Transverse colon (tissue), 3 donors: ENCODE measurements around the gene LDLRAD4.

Experiments used
- POLR2A ChIP-seq: fragments of 450-650 bp; IDR thresholded peaks from one replicate; pipeline ENCODE4 v1.6.1; 2016; ENCODE audit warnings: antibody characterized with exemption, mild to moderate bottlenecking, moderate library complexity
- TF ChIP-seq, protein P1 (sequence below), 5 experiments: fragments of 200-600 bp in 3 of 5; fragments of 450-650 bp in 2 of 5; sonication (generic) in 3 of 5; IDR thresholded peaks; 1 replicate in 2 of 5; 2 replicates in 3 of 5; pipeline ENCODE4 v1.5.1; 2016 to 2017; ENCODE audit warnings: antibody characterized with exemption in 5 of 5, inconsistent platforms in 3 of 5, mild to moderate bottlenecking in 2 of 5, moderate library complexity in 1 of 5

DNA sequence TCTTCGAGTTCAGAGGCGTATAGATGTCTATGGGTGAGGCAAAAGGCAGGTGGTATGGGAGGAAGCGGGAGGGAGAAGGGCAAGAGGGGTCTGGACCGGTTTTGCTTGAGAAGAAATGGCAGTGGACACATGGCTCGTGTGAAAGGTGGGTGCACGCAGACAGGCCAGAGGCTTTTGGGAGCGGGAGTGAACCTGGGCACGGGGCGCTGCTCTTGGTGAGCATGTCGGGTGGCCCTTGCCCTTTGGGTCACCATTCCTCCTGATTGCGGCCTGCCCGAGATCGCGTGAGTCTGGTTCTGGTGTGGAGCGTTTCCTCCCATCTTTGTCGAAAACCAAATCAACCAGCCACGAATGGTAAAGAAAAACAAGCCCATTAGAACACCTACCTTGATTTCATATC is 12.6 kb downstream of the LDLRAD4 start:
- TF ChIP-seq, protein P1, sequence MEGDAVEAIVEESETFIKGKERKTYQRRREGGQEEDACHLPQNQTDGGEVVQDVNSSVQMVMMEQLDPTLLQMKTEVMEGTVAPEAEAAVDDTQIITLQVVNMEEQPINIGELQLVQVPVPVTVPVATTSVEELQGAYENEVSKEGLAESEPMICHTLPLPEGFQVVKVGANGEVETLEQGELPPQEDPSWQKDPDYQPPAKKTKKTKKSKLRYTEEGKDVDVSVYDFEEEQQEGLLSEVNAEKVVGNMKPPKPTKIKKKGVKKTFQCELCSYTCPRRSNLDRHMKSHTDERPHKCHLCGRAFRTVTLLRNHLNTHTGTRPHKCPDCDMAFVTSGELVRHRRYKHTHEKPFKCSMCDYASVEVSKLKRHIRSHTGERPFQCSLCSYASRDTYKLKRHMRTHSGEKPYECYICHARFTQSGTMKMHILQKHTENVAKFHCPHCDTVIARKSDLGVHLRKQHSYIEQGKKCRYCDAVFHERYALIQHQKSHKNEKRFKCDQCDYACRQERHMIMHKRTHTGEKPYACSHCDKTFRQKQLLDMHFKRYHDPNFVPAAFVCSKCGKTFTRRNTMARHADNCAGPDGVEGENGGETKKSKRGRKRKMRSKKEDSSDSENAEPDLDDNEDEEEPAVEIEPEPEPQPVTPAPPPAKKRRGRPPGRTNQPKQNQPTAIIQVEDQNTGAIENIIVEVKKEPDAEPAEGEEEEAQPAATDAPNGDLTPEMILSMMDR (IDR thresholded peaks at IDR 0.05): no peak
- no peak for TF ChIP-seq POLR2A
